ENCODE measurements around the gene SEPTIN8.

GRCh38 chr5:132816554-132816953, 39.5 kb upstream of the SEPTIN8 start:
- TF ChIP-seq CTCF (IDR thresholded peaks at IDR 0.05; ENCODE audit: insufficient read depth, low read length) (no peak), REST (IDR thresholded peaks at IDR 0.05; ENCODE audit: insufficient replicate concordance, low read depth) (no peak), GABPA (IDR thresholded peaks at IDR 0.05; ENCODE audit: low read depth) (no peak), POLR2AphosphoS5 (IDR thresholded peaks at IDR 0.05; ENCODE audit: low read depth) (no peak)
